ENCODE data around the gene FAM193A. TPM values are rescaled to one million over a fixed set of nuclear protein-coding genes. Genes with fewer than 3 reads are reported as not detected.

Gene FAM193A
- total RNA-seq, 6 donors from 2014 or later, result 23.7 to 87.0 (median 27.1) TPM

DNA sequence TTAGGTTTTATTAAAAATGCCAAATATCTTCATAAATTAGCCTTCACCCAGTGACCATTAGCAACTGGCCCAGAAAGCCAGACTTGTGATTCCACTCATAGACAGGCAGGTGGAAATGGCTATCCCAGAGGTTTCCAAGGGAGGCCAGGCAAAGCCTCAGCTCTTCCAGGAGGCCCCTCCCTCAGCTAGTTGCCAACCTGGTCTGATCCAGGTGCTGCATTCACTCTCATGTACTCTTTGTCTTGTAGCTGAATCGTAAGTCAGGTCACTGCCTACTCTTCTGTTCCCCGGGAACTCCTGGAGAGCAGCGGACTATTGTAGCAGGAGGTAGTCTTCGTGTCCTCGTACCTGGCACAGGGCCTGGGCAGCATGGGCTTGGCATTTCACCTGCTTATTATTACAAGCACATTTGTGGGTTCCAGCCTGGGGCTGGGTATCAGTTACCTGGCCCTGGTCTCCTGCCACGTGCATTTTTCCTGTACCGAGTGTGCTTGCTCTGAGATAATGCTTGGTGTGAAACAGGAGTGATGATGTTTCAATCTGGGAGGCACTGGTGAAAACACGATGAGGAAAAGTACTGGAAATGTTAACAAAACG lies 101.6 kb downstream of the FAM193A start:
- Histone ChIP-seq H3K36me3 (peaks cover 13 to 79% (median 50%) of the 10 kb centered on the region in 4 donors), H3K9me3 (no peaks in the 10 kb centered on the region), H3K4me3 (no peak overlapping the region), H3K4me1 (no peaks in the 10 kb centered on the region), H3K27ac (no peak overlapping the region), H3K27me3 (no peaks in the 10 kb centered on the region)
- no peak for DNase-seq
- TF ChIP-seq EP300 (IDR thresholded peaks at IDR 0.05) (no peak), POLR2A (IDR thresholded peaks at IDR 0.05) (no peak), POLR2AphosphoS5 (IDR thresholded peaks at IDR 0.05) (no peak)
- TF ChIP-seq, protein P1, sequence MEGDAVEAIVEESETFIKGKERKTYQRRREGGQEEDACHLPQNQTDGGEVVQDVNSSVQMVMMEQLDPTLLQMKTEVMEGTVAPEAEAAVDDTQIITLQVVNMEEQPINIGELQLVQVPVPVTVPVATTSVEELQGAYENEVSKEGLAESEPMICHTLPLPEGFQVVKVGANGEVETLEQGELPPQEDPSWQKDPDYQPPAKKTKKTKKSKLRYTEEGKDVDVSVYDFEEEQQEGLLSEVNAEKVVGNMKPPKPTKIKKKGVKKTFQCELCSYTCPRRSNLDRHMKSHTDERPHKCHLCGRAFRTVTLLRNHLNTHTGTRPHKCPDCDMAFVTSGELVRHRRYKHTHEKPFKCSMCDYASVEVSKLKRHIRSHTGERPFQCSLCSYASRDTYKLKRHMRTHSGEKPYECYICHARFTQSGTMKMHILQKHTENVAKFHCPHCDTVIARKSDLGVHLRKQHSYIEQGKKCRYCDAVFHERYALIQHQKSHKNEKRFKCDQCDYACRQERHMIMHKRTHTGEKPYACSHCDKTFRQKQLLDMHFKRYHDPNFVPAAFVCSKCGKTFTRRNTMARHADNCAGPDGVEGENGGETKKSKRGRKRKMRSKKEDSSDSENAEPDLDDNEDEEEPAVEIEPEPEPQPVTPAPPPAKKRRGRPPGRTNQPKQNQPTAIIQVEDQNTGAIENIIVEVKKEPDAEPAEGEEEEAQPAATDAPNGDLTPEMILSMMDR (IDR thresholded peaks at IDR 0.05), result no peak
- no peak for ATAC-seq (ENCODE audit: low FRiP score in 2 of 2)
- 90 to 94% methylated on average over 9 of the region's 9 CpGs for WGBS, 2 donors

GRCh38 chr4:2638730-2639129 lies 102.3 kb downstream of the FAM193A start:
- 95 to 98% methylated on average over 7 of the region's 7 CpGs for WGBS, 2 donors

GRCh38 chr4:2642968-2643367 lies 106.5 kb downstream of the FAM193A start:
- Histone ChIP-seq H3K27me3 (no peaks in the 10 kb centered on the region), H3K27ac (no peak overlapping the region), H3K4me3 (no peak overlapping the region), H3K4me1 (no peaks in the 10 kb centered on the region), H3K9me3 (no peaks in the 10 kb centered on the region), H3K36me3 (peaks cover 24 to 79% (median 59%) of the 10 kb centered on the region in 4 donors)
- ATAC-seq (ENCODE audit: low FRiP score in 2 of 2) (no peak), DNase-seq (no peak)
- 93 to 94% methylated on average over 7 of the region's 7 CpGs for WGBS, 2 donors
- TF ChIP-seq, protein P1 (IDR thresholded peaks at IDR 0.05), result no peak
- TF ChIP-seq POLR2AphosphoS5 (IDR thresholded peaks at IDR 0.05) (no peak), EP300 (IDR thresholded peaks at IDR 0.05) (no peak), POLR2A (IDR thresholded peaks at IDR 0.05) (no peak)

More at GRCh38 chr4:2638730-2639129, 102.3 kb downstream of the FAM193A start:
- peaks cover 14 to 78% (median 51%) of the 10 kb centered on the region in 4 donors for H3K36me3 ChIP-seq
- no peak overlapping the region for H3K4me3 ChIP-seq
- H3K27ac ChIP-seq, result no peak overlapping the region
- DNase-seq (no peak), ATAC-seq (ENCODE audit: low FRiP score in 2 of 2) (no peak)
- H3K9me3 ChIP-seq, result no peaks in the 10 kb centered on the region
- TF ChIP-seq POLR2A (IDR thresholded peaks at IDR 0.05) (no peak), EP300 (IDR thresholded peaks at IDR 0.05) (no peak), POLR2AphosphoS5 (IDR thresholded peaks at IDR 0.05) (no peak)
- TF ChIP-seq, protein P1 (IDR thresholded peaks at IDR 0.05), result no peak
- H3K27me3 ChIP-seq, result no peaks in the 10 kb centered on the region
- H3K4me1 ChIP-seq, result no peaks in the 10 kb centered on the region

DNA sequence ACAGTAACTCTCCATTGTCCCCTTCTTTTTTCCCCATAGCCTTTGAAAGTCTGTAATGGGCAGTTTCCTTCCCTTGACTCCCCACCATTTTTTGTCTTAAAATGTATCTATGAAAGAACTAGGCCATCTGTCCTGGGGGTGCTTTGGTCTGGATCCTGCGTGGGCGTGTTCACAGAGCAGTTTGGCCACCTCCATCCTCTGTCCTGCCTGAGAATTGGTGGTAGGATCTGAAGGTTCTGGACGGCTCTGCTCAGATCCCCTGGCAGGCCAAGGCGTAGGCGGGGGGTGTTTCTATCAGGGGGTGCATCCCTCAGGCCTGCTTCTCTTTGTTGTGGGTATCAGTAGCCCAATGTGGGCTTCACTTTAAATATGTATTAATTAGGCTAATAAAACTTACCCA lies 107.1 kb downstream of the FAM193A start:
- DNase-seq (no peak), ATAC-seq (ENCODE audit: low FRiP score in 2 of 2) (no peak)
- TF ChIP-seq POLR2A (IDR thresholded peaks at IDR 0.05), result no peak
- TF ChIP-seq, protein P1 (IDR thresholded peaks at IDR 0.05), result no peak
- TF ChIP-seq POLR2AphosphoS5 (IDR thresholded peaks at IDR 0.05), result no peak
- no peak for TF ChIP-seq EP300 (IDR thresholded peaks at IDR 0.05)
- Histone ChIP-seq H3K36me3 (peaks cover 30 to 80% (median 59%) of the 10 kb centered on the region in 4 donors), H3K4me3 (no peak overlapping the region), H3K27ac (no peak overlapping the region), H3K9me3 (no peaks in the 10 kb centered on the region), H3K4me1 (no peaks in the 10 kb centered on the region), H3K27me3 (no peaks in the 10 kb centered on the region)
- WGBS, 2 donors, result 94 to 98% methylated on average over 5 of the region's 5 CpGs
